ENCODE data around the gene SCRT2. TPM values are rescaled to one million over a fixed set of nuclear protein-coding genes. Genes with fewer than 3 reads are reported as not detected.

The SCRT2 gene
- total and polyA plus RNA-seq, 2 donors (not counting 3 experiments of a cell fraction or from before 2014, with no cell fraction given), result not detected

- Histone ChIP-seq H3K9ac (replicated peaks; ENCODE audit: extremely low read depth, insufficient read depth, low read length) (no peak overlapping the region), H3K36me3 (ENCODE audit: control insufficient read depth in 2 of 2, extremely low read depth in 1 of 2, insufficient read depth in 2 of 2, low read length in 2 of 2) (no peaks in the 10 kb centered on the region), H3K79me2 (ENCODE audit: control insufficient read depth, insufficient read depth, low read length) (no peaks in the 10 kb centered on the region), H3K4me2 (ENCODE audit: insufficient read depth, low read length) (no peak overlapping the region), H3K4me3 (replicated peaks in 1 of 3; ENCODE audit: insufficient read depth in 1 of 3, low read depth in 1 of 3, low read length in 3 of 3) (no peak overlapping the region), H2AFZ (ENCODE audit: low read depth, low read length) (no peak overlapping the region), H3K27me3 (ENCODE audit: control insufficient read depth in 2 of 2, insufficient read depth in 2 of 2, low read length in 2 of 2) (peaks cover 0 to 3% of the 10 kb centered on the region in 2 experiments), H3K9me1 (replicated peaks; ENCODE audit: control insufficient read depth, extremely low read depth, insufficient read depth, low read length) (no peaks in the 10 kb centered on the region), H3K9me3 (replicated peaks; ENCODE audit: control insufficient read depth, insufficient read depth, low read length) (no peaks in the 10 kb centered on the region), H4K20me1 (replicated peaks; ENCODE audit: control insufficient read depth, extremely low read depth, insufficient read depth, low read length) (no peaks in the 10 kb centered on the region), H3K4me1 (ENCODE audit: control insufficient read depth, extremely low read depth, insufficient read depth, low read length) (no peaks in the 10 kb centered on the region), H3K27ac (ENCODE audit: insufficient read depth, low read depth, low read length) (no peak overlapping the region)
- TF ChIP-seq GATA2 (IDR thresholded peaks at IDR 0.05; ENCODE audit: insufficient read depth, insufficient read length, low read depth, low read length), result no peak
- TF ChIP-seq POLR2A (IDR thresholded peaks at IDR 0.05; ENCODE audit: low read depth, low read length), result no peak
- TF ChIP-seq EZH2 (IDR thresholded peaks at IDR 0.05; ENCODE audit: borderline replicate concordance, low read depth, low read length, severe bottlenecking), result no peak
- TF ChIP-seq MYC (IDR thresholded peaks at IDR 0.05; ENCODE audit: low read depth, low read length), result no peak
- no peak for TF ChIP-seq CTCF (IDR thresholded peaks at IDR 0.05; ENCODE audit: extremely low read depth in 1 of 2, insufficient read depth in 1 of 2, low read depth in 1 of 2, low read length in 2 of 2)
- TF ChIP-seq POLR2AphosphoS5 (IDR thresholded peaks at IDR 0.05; ENCODE audit: insufficient read depth, low read depth, low read length), result no peak
- no peak for TF ChIP-seq FOS (IDR thresholded peaks at IDR 0.05; ENCODE audit: borderline replicate concordance, insufficient read depth, low read length)
- TF ChIP-seq JUN (IDR thresholded peaks at IDR 0.05; ENCODE audit: borderline replicate concordance, insufficient read depth, insufficient read length, low read depth), result no peak
- TF ChIP-seq, protein P1, sequence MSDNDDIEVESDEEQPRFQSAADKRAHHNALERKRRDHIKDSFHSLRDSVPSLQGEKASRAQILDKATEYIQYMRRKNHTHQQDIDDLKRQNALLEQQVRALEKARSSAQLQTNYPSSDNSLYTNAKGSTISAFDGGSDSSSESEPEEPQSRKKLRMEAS (IDR thresholded peaks at IDR 0.05; ENCODE audit: insufficient read depth, insufficient read length), result no peak
- DNase-seq (ENCODE audit: low read depth, low spot score) (no peak), FAIRE-seq (no peak)
- POLR2A ChIA-PET, result no interaction called here
- dilution Hi-C loops (cut with MboI; ENCODE audit: extremely low pct_ligation_motif_present, low sequenced_read_pairs), result no loop called here
- CTCF ChIA-PET, result interaction anchor here (0.7 to 1.8 kb wide), 3 partner anchors 32 to 42 kb away, joined by 3 to 8 read pairs (median 5); no protein-coding TSS in a partner anchor
- BruUV-seq (replicated peaks), result no TSS peak
- intact Hi-C loops (cut with micrococcal nuclease), result no loop called here
These were observed 24.3 kb upstream of the SCRT2 start for GRCh38 chr20:699811-700338.

All from endothelial cell of umbilical vein (primary cell).